Choroid plexus epithelial cell (primary cell): ENCODE measurements around the gene MYOCD.

Experiments
- DNase-seq: peaks from one replicate; pipeline ENCODE4 v3.0.0-alpha.2; 2010; ENCODE audit warnings: low read depth
- H3K4me3 ChIP-seq: 2 replicates; pipeline ENCODE4 v1.5.1; 2011; ENCODE audit warnings: low read depth, mild to moderate bottlenecking, control low read depth, low read length, moderate library complexity
- CTCF ChIP-seq: conservative IDR thresholded peaks from 2 replicates; pipeline ENCODE4 v1.5.1; 2011; ENCODE audit warnings: low read depth, mild to moderate bottlenecking, control low read depth, inconsistent platforms, low read length, moderate library complexity

The MYOCD gene

GRCh38 chr17:12659500-12659899, 6.2 kb upstream of the MYOCD start:
- DNase-seq, result peak; percentile 85
- no peak overlapping the region for H3K4me3 ChIP-seq
- no peak for TF ChIP-seq CTCF

- TF ChIP-seq CTCF, result no peak
Measured at GRCh38 chr17:12664252-12664651, 1.4 kb upstream of the MYOCD start.

GRCh38 chr17:12664894-12665262, 812 bp upstream of the MYOCD start:
- no peak for TF ChIP-seq CTCF
- DNase-seq, result no peak
- peak overlapping the region; percentile 60 for H3K4me3 ChIP-seq

More at GRCh38 chr17:12664252-12664651, 1.4 kb upstream of the MYOCD start:
- DNase-seq, result no peak
- no peak overlapping the region for H3K4me3 ChIP-seq

- no peak for TF ChIP-seq CTCF
- no peak overlapping the region for H3K4me3 ChIP-seq
- no peak for DNase-seq
Measured at GRCh38 chr17:12666718-12667117, 1.0 kb downstream of the MYOCD start.

GRCh38 chr17:12667299-12667958, 1.7 kb downstream of the MYOCD start:
- TF ChIP-seq CTCF, result peak; percentile 72
- no peak overlapping the region for H3K4me3 ChIP-seq
- DNase-seq, result peak; percentile 76

- no peak overlapping the region for H3K4me3 ChIP-seq
- no peak for DNase-seq
- no peak for TF ChIP-seq CTCF
Measured at GRCh38 chr17:12671906-12672305, 6.2 kb downstream of the MYOCD start.

- H3K4me3 ChIP-seq, result no peak overlapping the region
- no peak for DNase-seq
Measured at GRCh38 chr17:12672947-12673346, 7.3 kb downstream of the MYOCD start.

More at GRCh38 chr17:12672947-12673346, 7.3 kb downstream of the MYOCD start:
- no peak for TF ChIP-seq CTCF
